IMR-90 (cell line): ENCODE results near the gene FAM110C. TPM values are rescaled to one million over a fixed set of nuclear protein-coding genes. Genes with fewer than 3 reads are reported as not detected.

ENCODE experiments used
- ATAC-seq: fragments of 200-7000 bp; cut with Tn5 transposase; 2 replicates; pipeline ENCODE4 v1.9.1; 2020; ENCODE audit warnings: low read depth, mild to moderate bottlenecking, moderate library complexity
- BruUV-seq: library from RNA; stranded (reverse); fragments of 400-500 nt; replicated peaks from 2 replicates; lab custom pipeline; 2021; lab: Mats Ljungman, UMichigan
- CTCF ChIA-PET: fragments of 300-600 bp; formaldehyde crosslinking; extraction: SDS; loops from one replicate; lab custom pipeline; 2021; ENCODE audit warnings: antibody characterized with exemption; lab: Yijun Ruan, JAX
- POLR2A ChIA-PET: fragments of 300-600 bp; sonication (Branson Sonifier 250); formaldehyde crosslinking; loops from one replicate; lab custom pipeline; 2022; ENCODE audit warnings: antibody characterized with exemption; ENCODE audit not compliant: unreplicated experiment; lab: Charles Lee
- DNase-seq: peaks from one replicate; pipeline ENCODE4 v3.0.0; 2013
- H2AFZ ChIP-seq: replicated peaks from 2 replicates; pipeline ENCODE3; 2013; ENCODE audit warnings: low read length, mild to moderate bottlenecking; ENCODE audit not compliant: poor library complexity
- H2AK5ac ChIP-seq: 2 replicates; pipeline ENCODE4 v1.6.1; 2013; ENCODE audit warnings: low read depth, low read length, inconsistent platforms
- H2AK9ac ChIP-seq: replicated peaks from 2 replicates; pipeline ENCODE3; 2013; ENCODE audit warnings: mild to moderate bottlenecking, low read depth, low read length, moderate library complexity; ENCODE audit not compliant: poor library complexity
- H2BK120ac ChIP-seq: 2 replicates; pipeline ENCODE4 v1.6.1; 2013; ENCODE audit warnings: low read depth, low read length, inconsistent platforms
- H2BK15ac ChIP-seq: 3 replicates; pipeline ENCODE4 v1.6.1; 2013; ENCODE audit warnings: low read depth, low read length, inconsistent platforms
- H2BK20ac ChIP-seq: 2 replicates; pipeline ENCODE4 v1.6.1; 2013; ENCODE audit warnings: low read depth, mild to moderate bottlenecking, inconsistent platforms, low read length, moderate library complexity
- H2BK5ac ChIP-seq: 2 replicates; pipeline ENCODE4 v1.6.1; 2013; ENCODE audit warnings: mild to moderate bottlenecking, low read depth, low read length, inconsistent platforms; ENCODE audit not compliant: poor library complexity, severe bottlenecking
- H3K14ac ChIP-seq: replicated peaks from 2 replicates; pipeline ENCODE4 v1.6.1; 2013; ENCODE audit warnings: low read depth, low read length, inconsistent platforms
- H3K18ac ChIP-seq: 2 replicates; pipeline ENCODE4 v1.6.1; 2013; ENCODE audit warnings: low read depth, low read length, control low read depth
- H3K23ac ChIP-seq: 2 replicates; pipeline ENCODE4 v1.6.1; 2013; ENCODE audit warnings: low read depth, low read length, inconsistent platforms
- H3K27ac ChIP-seq: 2 replicates; pipeline ENCODE4 v1.5.1; 2013; ENCODE audit warnings: mild to moderate bottlenecking, control low read depth, low read length; ENCODE audit not compliant: insufficient read depth
- H3K27me3 ChIP-seq: 2 replicates; pipeline ENCODE4 v1.6.1; 2013; ENCODE audit warnings: low read length; ENCODE audit not compliant: control insufficient read depth, insufficient read depth
- H3K36me3 ChIP-seq: 2 replicates; pipeline ENCODE4 v1.6.1; 2013; ENCODE audit warnings: low read length, mixed read lengths; ENCODE audit not compliant: control insufficient read depth, insufficient read depth
- H3K4ac ChIP-seq: 2 replicates; pipeline ENCODE4 v1.6.1; 2013; ENCODE audit warnings: low read depth, low read length, inconsistent platforms
- H3K4me1 ChIP-seq: 2 replicates; pipeline ENCODE4 v1.6.1; 2013; ENCODE audit warnings: low read length, mixed read lengths; ENCODE audit not compliant: control insufficient read depth, insufficient read depth
- H3K4me2 ChIP-seq: 2 replicates; pipeline ENCODE4 v1.6.1; 2013; ENCODE audit warnings: low read depth, mild to moderate bottlenecking, control low read depth, low read length, moderate library complexity
- H3K4me3 ChIP-seq: 2 replicates; pipeline ENCODE4 v1.5.1; 2013; ENCODE audit warnings: low read depth, mild to moderate bottlenecking, control low read depth, low read length, moderate library complexity; ENCODE audit not compliant: insufficient read depth
- H3K56ac ChIP-seq: 2 replicates; pipeline ENCODE4 v1.6.1; 2013; ENCODE audit warnings: low read length, inconsistent platforms; ENCODE audit not compliant: insufficient read depth; ENCODE audit errors: extremely low read depth
- H3K79me1 ChIP-seq, 2 experiments: 2 replicates each; pipeline ENCODE4 v1.6.1; 2013; ENCODE audit warnings: low read length in 2 of 2, inconsistent platforms in 1 of 2, low read depth in 1 of 2
- H3K9ac ChIP-seq: 2 replicates; pipeline ENCODE4 v1.6.1; 2013; ENCODE audit warnings: low read depth, low read length, control low read depth
- H3K9me1 ChIP-seq: 2 replicates; pipeline ENCODE4 v1.6.1; 2013; ENCODE audit warnings: low read length, inconsistent platforms; ENCODE audit not compliant: insufficient read depth
- H3K9me3 ChIP-seq: 2 replicates; pipeline ENCODE4 v1.6.1; 2013; ENCODE audit warnings: low read length; ENCODE audit not compliant: control insufficient read depth, insufficient read depth
- H4K20me1 ChIP-seq: 2 replicates; pipeline ENCODE4 v1.6.1; 2013; ENCODE audit warnings: low read length, inconsistent platforms; ENCODE audit not compliant: insufficient read depth
- H4K5ac ChIP-seq: 2 replicates; pipeline ENCODE4 v1.6.1; 2013; ENCODE audit warnings: mild to moderate bottlenecking, low read depth, low read length, control low read depth
- H4K8ac ChIP-seq, 2 experiments: 2 replicates each; pipeline ENCODE4 v1.6.1; 2013; ENCODE audit warnings: low read depth in 2 of 2, low read length in 2 of 2, control low read depth in 1 of 2, inconsistent platforms in 1 of 2
- H4K91ac ChIP-seq: 2 replicates; pipeline ENCODE4 v1.6.1; 2013; ENCODE audit warnings: low read depth, low read length, inconsistent platforms; ENCODE audit not compliant: insufficient read depth
- POLR2A ChIP-seq: IDR thresholded peaks from 2 replicates; pipeline ENCODE4 v1.6.1; 2012; ENCODE audit warnings: mild to moderate bottlenecking, low read depth, low read length
- RFX5 ChIP-seq: IDR thresholded peaks from 2 replicates; pipeline ENCODE4 v1.8.0; 2012; ENCODE audit warnings: low read depth, mild to moderate bottlenecking, low read length, moderate library complexity
- WGBS, 2 experiments: methylation state at CpG; one replicate each; pipeline versions ENCODE4 v1.1.5 to v1.1.7; 2013; ENCODE audit warnings: missing lambda C conversion rate in 2 of 2; ENCODE audit not compliant: insufficient read length in 1 of 2; ENCODE audit errors: extremely low coverage in 2 of 2; 5-methylcytosine and 5-hydroxymethylcytosine counted together
- dilution Hi-C: fragments of 300-500 bp; cut with HindIII; formaldehyde crosslinking; loops from one replicate; pipeline ENCODE4 v1.14.3; 2018; ENCODE audit warnings: low sequenced_read_pairs; ENCODE audit not compliant: unreplicated experiment
- in situ Hi-C: fragments of 300-500 bp; cut with MboI; formaldehyde crosslinking; loops from 3 replicates; pipeline ENCODE4 v1.14.3; 2019; ENCODE audit warnings: low sequenced_read_pairs, inconsistent platforms, mixed read lengths
- intact Hi-C: fragments of 100-400 bp; cut with micrococcal nuclease; formaldehyde crosslinking; loops from 2 replicates; pipeline ENCODE4 v1.10.0; 2022
- polyA plus RNA-seq, 3 experiments: library from polyadenylated mRNA; depleted of rRNA; stranded (reverse); fragments of >200 nt; gene quantifications; 2 replicates each; pipeline ENCODE4 v1.2.3, GENCODE V29; 2012; ENCODE audit warnings: low replicate concordance in 1 of 3
- total RNA-seq: library from RNA; depleted of rRNA; stranded (reverse); fragments of >200 nt; gene quantifications from 2 replicates; pipeline ENCODE4 v1.2.3, GENCODE V29; 2012

FAM110C gene
- total and polyA plus RNA-seq, 2 of the 4 experiments (the other 2 are of a cell fraction): not detected

DNA sequence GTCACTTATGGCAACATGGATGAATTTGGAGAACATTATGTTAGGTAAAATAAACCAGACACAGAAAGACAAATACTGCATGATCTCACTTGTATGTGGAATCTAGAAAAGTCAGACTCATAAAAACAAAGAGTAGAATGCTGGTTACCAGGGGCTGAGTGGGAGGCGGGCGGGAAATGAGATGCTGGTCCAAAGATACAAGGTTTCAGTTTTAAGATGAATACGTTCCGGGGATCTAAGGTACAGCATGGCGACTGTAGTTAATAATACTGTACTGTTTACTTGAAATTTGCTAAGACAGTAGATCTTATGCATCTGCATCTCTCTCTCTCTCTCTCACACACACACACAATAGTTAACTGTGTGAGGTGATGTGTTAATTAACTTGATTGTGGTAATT lies 14.2 kb downstream of the FAM110C start:
- Histone ChIP-seq H3K27ac (no peak overlapping the region), H4K91ac (no peak overlapping the region), H3K36me3 (no peaks in the 10 kb centered on the region), H3K9me3 (peaks cover 16% of the 10 kb centered on the region), H3K79me1 (no peaks in the 10 kb centered on the region), H4K8ac (no peak overlapping the region), H2BK5ac (no peak overlapping the region), H3K4me2 (no peak overlapping the region), H3K23ac (no peak overlapping the region), H2AK5ac (no peak overlapping the region), H3K4ac (no peak overlapping the region), H3K14ac (no peak overlapping the region), H3K18ac (no peak overlapping the region), H2BK15ac (no peak overlapping the region), H2AFZ (no peak overlapping the region), H3K9ac (no peak overlapping the region), H4K20me1 (no peaks in the 10 kb centered on the region), H2AK9ac (no peak overlapping the region), H3K4me3 (no peak overlapping the region), H3K56ac (no peak overlapping the region), H2BK20ac (no peak overlapping the region), H3K27me3 (no peaks in the 10 kb centered on the region), H3K9me1 (no peaks in the 10 kb centered on the region), H4K5ac (no peak overlapping the region), H2BK120ac (no peak overlapping the region), H3K4me1 (no peaks in the 10 kb centered on the region)
- no CpG with 5 or more reads among the region's 5 CpGs for WGBS, 2 experiments
- TF ChIP-seq POLR2A (no peak), RFX5 (no peak)
- ChIA-PET POLR2A (no interaction called here), CTCF (no interaction called here)
- DNase-seq: no peak
- dilution Hi-C loops: no loop called here
- intact Hi-C loops: no loop called here
- ATAC-seq: no peak
- BruUV-seq: no TSS peak
- in situ Hi-C loops: no loop called here
